Gastroesophageal sphincter (tissue), 4 donors: ENCODE results near the gene RXRA. TPM values are rescaled to one million over a fixed set of nuclear protein-coding genes. Genes with fewer than 3 reads are reported as not detected.

Source experiments
- ATAC-seq: fragments of 150-250 bp; one replicate; pipeline ENCODE4 v1.9.1; 2016; ENCODE audit warnings: mild to moderate bottlenecking, moderate library complexity
- H3K27ac ChIP-seq, 4 donors: fragments of 200-600 bp; sonication (generic) in 3 of 4; 1 replicate in 3 of 4; 2 replicates in 1 of 4; pipeline ENCODE4 v1.5.1; 2016 to 2019
- H3K27me3 ChIP-seq: fragments of 200-600 bp; sonication (generic); one replicate; pipeline ENCODE4 v1.5.1; 2019
- H3K36me3 ChIP-seq, 2 donors: fragments of 200-600 bp; sonication (generic); one replicate each; pipeline ENCODE4 v1.5.1; 2019; ENCODE audit warnings: control low read depth in 1 of 2
- H3K4me1 ChIP-seq, 3 donors: fragments of 200-600 bp; sonication (generic); 1 replicate in 2 of 3; 2 replicates in 1 of 3; pipeline ENCODE4 v1.5.1; 2016 to 2019; ENCODE audit warnings: control low read depth in 2 of 3
- H3K4me3 ChIP-seq, 2 donors: fragments of 200-600 bp; sonication (generic); one replicate each; pipeline ENCODE4 v1.5.1; 2019; ENCODE audit warnings: mild to moderate bottlenecking in 1 of 2, moderate library complexity in 1 of 2
- H3K9me3 ChIP-seq, 3 donors: fragments of 200-600 bp; sonication (generic); one replicate each; pipeline ENCODE4 v1.5.1; 2017 to 2019; ENCODE audit warnings: control low read depth in 2 of 3
- CTCF ChIP-seq, 4 experiments: fragments of 200-600 bp in 2 of 4; fragments of 450-650 bp in 2 of 4; sonication (generic) in 1 of 4; IDR thresholded peaks; one replicate each; pipeline ENCODE4 v1.5.1; 2017 to 2019; ENCODE audit warnings: antibody characterized with exemption in 4 of 4, mild to moderate bottlenecking in 2 of 4, moderate library complexity in 2 of 4
- EP300 ChIP-seq: sonication (generic); formaldehyde crosslinking; IDR thresholded peaks from one replicate; pipeline ENCODE4 v1.6.1; 2017; ENCODE audit warnings: antibody characterized with exemption, mild to moderate bottlenecking
- POLR2A ChIP-seq, 2 donors: fragments of 450-650 bp; IDR thresholded peaks; one replicate each; pipeline ENCODE4 v1.6.1; 2017; ENCODE audit warnings: antibody characterized with exemption in 2 of 2, mild to moderate bottlenecking in 2 of 2, moderate library complexity in 1 of 2
- POLR2AphosphoS5 ChIP-seq: sonication (generic); formaldehyde crosslinking; IDR thresholded peaks from one replicate; pipeline ENCODE4 v1.6.1; 2017; ENCODE audit warnings: antibody characterized with exemption
- WGBS, 2 donors: methylation state at CpG; one replicate each; pipeline ENCODE4 v1.1.5; 2018; ENCODE audit warnings: low coverage in 1 of 2; 5-methylcytosine and 5-hydroxymethylcytosine counted together
- total RNA-seq, 4 donors: library from RNA; depleted of rRNA; stranded (reverse); fragments of >200 nt; gene quantifications; one replicate each; pipeline ENCODE4 v1.1.0, GENCODE V29; 2016

Gene RXRA
- total RNA-seq, 4 donors from 2014 or later = 45.1 to 78.9 (median 55.3) TPM

DNA sequence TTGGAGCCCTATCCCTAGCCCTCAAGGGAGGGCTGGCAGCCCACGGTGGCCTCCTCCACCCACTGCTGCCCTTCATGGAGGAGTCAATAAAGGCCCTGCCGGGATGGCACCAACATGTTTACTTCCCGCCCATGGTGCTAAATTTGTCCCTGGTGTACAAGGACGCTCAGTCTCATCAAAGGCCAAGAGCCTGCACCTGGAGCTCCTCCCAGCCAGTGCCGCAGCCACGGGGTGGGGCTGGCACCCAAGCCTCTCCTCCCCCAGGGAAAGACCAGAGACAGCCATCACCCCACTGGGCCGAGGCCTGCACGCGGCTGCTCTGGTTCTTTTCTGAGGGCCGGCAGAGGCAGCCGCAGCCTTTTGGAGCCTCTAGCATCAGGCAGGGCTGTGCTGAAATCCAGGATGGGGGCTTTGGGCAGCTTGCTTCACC, 34.8 kb upstream of the RXRA start:
- Histone ChIP-seq H3K4me3 (no peak overlapping the region), H3K9me3 (no peaks in the 10 kb centered on the region), H3K4me1 (peaks cover 0 to 19% (median 5%) of the 10 kb centered on the region in 3 donors), H3K36me3 (no peaks in the 10 kb centered on the region), H3K27ac (no peak overlapping the region), H3K27me3 (no peaks in the 10 kb centered on the region)
- no peak for TF ChIP-seq EP300
- no peak for ATAC-seq
- whole genome bisulfite sequencing, 2 donors = 80% methylated on average over 1 of the region's 11 CpGs; no CpG with 5 or more reads in 1 of the 2 donors

DNA sequence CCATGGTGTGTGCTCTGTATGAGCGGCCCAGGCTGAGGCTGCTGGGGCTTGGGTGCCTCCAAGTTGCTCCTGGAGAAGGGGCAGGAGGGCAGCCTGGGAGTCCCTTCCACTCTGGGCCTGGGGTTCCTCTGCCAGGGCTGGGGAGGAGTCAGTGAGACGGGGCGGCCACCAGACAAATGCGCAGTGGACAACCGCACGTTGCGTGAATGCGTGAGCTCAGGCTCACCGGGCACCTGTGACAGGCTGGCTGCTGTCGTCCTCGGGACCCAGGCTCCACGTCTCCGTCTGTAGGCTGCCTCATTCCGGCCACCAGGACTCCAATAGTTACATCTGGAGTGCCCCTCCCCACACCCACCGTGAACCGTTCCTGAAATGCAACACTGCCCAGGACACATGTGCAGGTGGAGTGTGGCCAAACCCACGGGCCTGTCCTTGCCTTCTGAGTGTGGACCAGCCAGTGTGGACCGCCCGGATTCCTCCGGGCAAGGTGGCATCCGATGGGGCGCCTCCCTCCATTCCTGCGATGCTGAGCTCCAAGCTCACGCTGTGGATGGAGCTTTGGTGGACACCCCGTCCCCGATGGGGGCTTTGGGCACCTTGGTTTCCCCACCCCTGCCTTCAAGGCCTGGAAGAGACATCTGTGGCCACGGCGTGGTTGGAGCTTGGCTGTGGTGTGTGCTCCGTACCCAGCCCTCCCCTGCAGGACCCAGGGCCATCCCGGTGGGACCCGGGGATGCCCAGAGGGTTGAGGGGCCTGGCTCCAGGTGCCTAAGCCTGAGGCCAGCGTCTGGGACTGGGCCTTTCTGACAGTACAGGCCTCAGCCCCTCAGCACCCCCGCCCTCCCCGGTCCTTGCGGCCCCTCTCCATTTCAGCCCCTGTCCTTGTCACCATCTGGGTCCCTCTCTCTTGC, 34.0 kb upstream of the RXRA start:
- no peak for TF ChIP-seq POLR2A (IDR thresholded peaks at IDR 0.05)
- no peak for TF ChIP-seq CTCF (IDR thresholded peaks at IDR 0.05)
- no peak for TF ChIP-seq POLR2AphosphoS5
- TF ChIP-seq EP300 = no peak
- Histone ChIP-seq H3K36me3 (no peaks in the 10 kb centered on the region), H3K9me3 (no peaks in the 10 kb centered on the region), H3K27ac (no peak overlapping the region), H3K27me3 (no peaks in the 10 kb centered on the region), H3K4me1 (peaks cover 0 to 19% (median 5%) of the 10 kb centered on the region in 3 donors), H3K4me3 (no peak overlapping the region)
- WGBS, 2 donors = 100% methylated on average over 3 of the region's 35 CpGs; no CpG with 5 or more reads in 1 of the 2 donors
- no peak for ATAC-seq

GRCh38 chr9:134293031-134293521, 33.2 kb upstream of the RXRA start:
- H3K36me3 ChIP-seq = no peaks in the 10 kb centered on the region
- peak overlapping the region in 1 of 4 donors; percentile 63 for H3K27ac ChIP-seq
- 70 to 71% methylated on average over 2 to 4 of the region's 13 CpGs for WGBS, 2 donors
- TF ChIP-seq CTCF (IDR thresholded peaks at IDR 0.05) = no peak
- TF ChIP-seq EP300 = no peak
- TF ChIP-seq POLR2AphosphoS5 = no peak
- TF ChIP-seq POLR2A (IDR thresholded peaks at IDR 0.05) = no peak
- peaks cover 0 to 19% (median 5%) of the 10 kb centered on the region in 3 donors for H3K4me1 ChIP-seq
- H3K4me3 ChIP-seq = no peak overlapping the region
- H3K27me3 ChIP-seq = no peaks in the 10 kb centered on the region
- no peak for ATAC-seq
- H3K9me3 ChIP-seq = no peaks in the 10 kb centered on the region

GRCh38 chr9:134293611-134294152, 32.6 kb upstream of the RXRA start:
- Histone ChIP-seq H3K4me1 (peaks cover 0 to 19% (median 5%) of the 10 kb centered on the region in 3 donors), H3K27ac (peak overlapping the region in 2 of 4 donors; percentile 24 to 63), H3K27me3 (no peaks in the 10 kb centered on the region), H3K36me3 (no peaks in the 10 kb centered on the region), H3K4me3 (peak overlapping the region in 1 of 2 donors; percentile 37), H3K9me3 (no peaks in the 10 kb centered on the region)
- WGBS, 2 donors = 27 to 100% methylated on average over 1 to 8 of the region's 24 CpGs
- no peak for TF ChIP-seq EP300
- TF ChIP-seq POLR2A (IDR thresholded peaks at IDR 0.05) = no peak
- no peak for TF ChIP-seq POLR2AphosphoS5
- ATAC-seq = peak; percentile 20

DNA sequence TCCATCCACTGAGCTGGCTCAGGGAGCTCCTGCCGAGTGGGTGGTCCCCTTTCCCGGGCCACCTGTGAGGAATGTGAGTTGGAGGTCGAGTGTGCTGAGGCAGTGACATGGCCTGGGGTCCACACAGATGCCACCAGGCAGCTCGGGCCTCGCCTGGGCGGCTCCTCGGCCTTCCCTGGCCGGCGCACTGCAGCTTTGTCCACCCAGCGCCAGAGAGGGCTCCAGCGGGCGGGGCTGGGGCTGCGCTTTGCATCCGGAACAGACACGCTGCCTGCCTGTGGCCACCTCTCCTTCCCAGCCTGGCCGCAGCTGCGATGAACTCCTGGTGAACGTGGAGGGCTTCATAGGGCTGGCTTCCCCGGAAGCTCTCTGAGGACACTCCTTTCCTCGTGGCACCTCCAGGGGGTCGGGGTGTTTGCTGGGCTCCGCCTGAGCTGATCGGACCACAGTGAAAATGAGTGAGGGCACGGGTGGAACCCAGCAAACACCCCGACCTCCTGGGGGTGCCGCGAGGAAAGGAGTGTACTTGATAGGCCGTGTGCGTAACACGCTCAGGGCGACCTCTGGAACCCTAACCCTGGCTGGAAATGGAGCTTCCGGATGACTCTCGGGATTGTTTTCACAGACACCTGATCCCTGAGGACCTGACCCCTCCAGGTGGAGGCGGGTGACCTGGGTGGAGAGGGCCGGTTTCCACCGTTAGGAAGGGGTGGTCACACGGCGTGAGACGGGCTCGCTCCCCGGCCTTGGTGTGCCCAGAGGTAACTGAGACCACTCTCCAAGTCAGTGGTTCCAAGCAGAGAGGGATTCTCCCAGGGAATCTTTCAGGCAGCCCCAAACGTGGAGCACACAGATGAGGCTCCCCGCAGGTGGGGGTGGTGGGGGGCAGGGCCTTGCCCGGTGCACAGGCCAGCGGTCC, 31.8 kb upstream of the RXRA start:
- Histone ChIP-seq H3K9me3 (no peaks in the 10 kb centered on the region), H3K4me1 (peaks cover 0 to 19% (median 5%) of the 10 kb centered on the region in 3 donors), H3K27me3 (no peaks in the 10 kb centered on the region), H3K4me3 (peak overlapping the region in 1 of 2 donors; percentile 37), H3K27ac (peak overlapping the region in 2 of 4 donors; percentile 24 to 63), H3K36me3 (no peaks in the 10 kb centered on the region)
- TF ChIP-seq POLR2AphosphoS5 (no peak), CTCF (IDR thresholded peaks at IDR 0.05) (no peak), POLR2A (IDR thresholded peaks at IDR 0.05) (no peak), EP300 (no peak)
- 79% methylated on average over 4 of the region's 45 CpGs; no CpG with 5 or more reads in 1 of the 2 donors for WGBS, 2 donors
- ATAC-seq = peak; percentile 62
